B cell (primary cell): Measurements from ENCODE around the gene KLK15. TPM values are rescaled to one million over a fixed set of nuclear protein-coding genes. Genes with fewer than 3 reads are reported as not detected.

ENCODE experiments used
- ATAC-seq: fragments of 200-7000 bp; cut with Tn5 transposase; one replicate; pipeline ENCODE4 v1.10.0; 2021; ENCODE audit warnings: low read depth, mild to moderate bottlenecking, moderate number of reproducible peaks, moderate library complexity
- CTCF ChIA-PET: fragments of 350-600 bp; sonication (Branson Sonifier 250); formaldehyde crosslinking; loops from one replicate; lab custom pipeline; 2021; ENCODE audit warnings: antibody characterized with exemption, inconsistent platforms; lab: Charles Lee
- POLR2A ChIA-PET: fragments of 350-600 bp; sonication (Branson Sonifier 250); formaldehyde crosslinking; loops from one replicate; lab custom pipeline; 2021; ENCODE audit warnings: antibody characterized with exemption; lab: Charles Lee
- DNase-seq: peaks from one replicate; pipeline ENCODE4 v3.0.0; 2013
- H2AFZ ChIP-seq: 2 replicates; pipeline ENCODE4 v1.6.1; 2012; ENCODE audit warnings: mild to moderate bottlenecking, low read depth, low read length; ENCODE audit not compliant: insufficient read depth, poor library complexity, severe bottlenecking
- H3K27ac ChIP-seq, 2 donors: 1 replicate in 1 of 2; 2 replicates in 1 of 2; pipeline ENCODE4 v1.5.1; 2012 to 2013; ENCODE audit warnings: low read length in 2 of 2, mild to moderate bottlenecking in 2 of 2, moderate library complexity in 1 of 2
- H3K27me3 ChIP-seq, 4 experiments: fragments of 200-600 bp in 1 of 4; sonication (generic) in 1 of 4; replicated peaks in 1 of 4; 1 replicate in 2 of 4; 2 replicates in 2 of 4; pipeline versions ENCODE4 v1.6.1 to v1.7.0; 2013 to 2016; ENCODE audit warnings: low read length in 3 of 4, mild to moderate bottlenecking in 2 of 4, mixed read lengths in 1 of 4, moderate library complexity in 1 of 4; ENCODE audit not compliant: insufficient read depth in 4 of 4, control insufficient read depth in 3 of 4; ENCODE audit errors: control extremely low read depth in 1 of 4
- H3K36me3 ChIP-seq, 2 experiments: replicated peaks in 1 of 2; 1 replicate in 1 of 2; 2 replicates in 1 of 2; pipeline versions ENCODE4 v1.6.1 to v1.7.1; 2013; ENCODE audit warnings: low read length in 1 of 2; ENCODE audit not compliant: insufficient read depth in 2 of 2, control insufficient read depth in 1 of 2; ENCODE audit errors: control extremely low read depth in 1 of 2, extremely low read depth in 1 of 2
- H3K4me1 ChIP-seq, 2 donors: fragments of 200-600 bp in 1 of 2; sonication (generic) in 1 of 2; 1 replicate in 1 of 2; 2 replicates in 1 of 2; pipeline versions ENCODE4 v1.5.1 to v1.6.1; 2013 to 2017; ENCODE audit warnings: low read length in 2 of 2; ENCODE audit not compliant: control insufficient read depth in 2 of 2, insufficient read depth in 2 of 2
- H3K4me2 ChIP-seq: replicated peaks from 2 replicates; pipeline ENCODE3; 2012; ENCODE audit warnings: mild to moderate bottlenecking, low read depth, low read length; ENCODE audit not compliant: poor library complexity, severe bottlenecking
- H3K4me3 ChIP-seq, 5 experiments: fragments of 200-600 bp in 1 of 5; sonication (generic) in 1 of 5; 1 replicate in 3 of 5; 2 replicates in 2 of 5; pipeline versions ENCODE4 v1.5.1 to v1.7.0; 2011 to 2016; ENCODE audit warnings: low read length in 4 of 5, mild to moderate bottlenecking in 4 of 5, low read depth in 2 of 5, control low read depth in 1 of 5, moderate library complexity in 1 of 5; ENCODE audit not compliant: insufficient read depth in 1 of 5; ENCODE audit errors: control extremely low read depth in 1 of 5, extremely low read depth in 1 of 5
- H3K79me2 ChIP-seq: fragments of 200-600 bp; sonication (generic); one replicate; pipeline ENCODE4 v1.6.0; 2016; ENCODE audit warnings: low read length; ENCODE audit not compliant: control insufficient read depth, insufficient read depth
- H3K9ac ChIP-seq: fragments of 200-600 bp; sonication (generic); 2 replicates; pipeline ENCODE4 v1.6.1; 2017; ENCODE audit warnings: mild to moderate bottlenecking, low read length, moderate library complexity
- H3K9me3 ChIP-seq, 3 donors: one replicate each; pipeline versions ENCODE4 v1.6.1 to v1.7.1; 2013; ENCODE audit warnings: low read length in 2 of 3; ENCODE audit not compliant: control insufficient read depth in 2 of 3, insufficient read depth in 1 of 3; ENCODE audit errors: control extremely low read depth in 1 of 3
- H4K20me1 ChIP-seq: 2 replicates; pipeline ENCODE4 v1.6.0; 2012; ENCODE audit warnings: mild to moderate bottlenecking, low read length; ENCODE audit not compliant: insufficient read depth, control insufficient read depth, poor library complexity, severe bottlenecking
- H3K27ac Mint-ChIP-seq: one replicate; pipeline ENCODE4 v1.8.0; 2021; ENCODE audit warnings: mixed read lengths
- H3K27me3 Mint-ChIP-seq: one replicate; pipeline ENCODE4 v1.8.0; 2021; ENCODE audit warnings: mixed read lengths
- H3K4me1 Mint-ChIP-seq: one replicate; pipeline ENCODE4 v1.8.0; 2021; ENCODE audit warnings: mixed read lengths
- H3K4me3 Mint-ChIP-seq: one replicate; pipeline ENCODE4 v1.8.0; 2021; ENCODE audit warnings: mixed read lengths
- H3K9me3 Mint-ChIP-seq: one replicate; pipeline ENCODE4 v1.8.0; 2022; ENCODE audit warnings: mixed read lengths; ENCODE audit not compliant: insufficient read depth
- CTCF ChIP-seq: fragments of 200-600 bp; IDR thresholded peaks from one replicate; pipeline ENCODE4 v1.8.0; 2022; ENCODE audit warnings: antibody characterized with exemption, mild to moderate bottlenecking
- EZH2 ChIP-seq: IDR thresholded peaks from 2 replicates; pipeline ENCODE4 v1.6.1; 2012; ENCODE audit warnings: borderline replicate concordance, low read depth, mild to moderate bottlenecking, moderate library complexity, low read length; ENCODE audit not compliant: insufficient read depth, poor library complexity, severe bottlenecking
- WGBS: methylation state at CpG from one replicate; pipeline ENCODE4 v1.1.5; 2013; ENCODE audit warnings: missing lambda C conversion rate; ENCODE audit not compliant: insufficient coverage; 5-methylcytosine and 5-hydroxymethylcytosine counted together
- intact Hi-C: fragments of 100-400 bp; cut with micrococcal nuclease; formaldehyde crosslinking; loops from one replicate; pipeline ENCODE4 v1.10.0; 2022
- polyA plus RNA-seq: library from polyadenylated mRNA; depleted of rRNA; stranded (reverse); fragments of >200 nt; gene quantifications from 2 replicates; pipeline ENCODE4 v1.2.3, GENCODE V29; 2012
- total RNA-seq, 2 donors: library from RNA; stranded (reverse); fragments of 120-200 nt in 1 of 2; gene quantifications; 1 replicate in 1 of 2; 2 replicates in 1 of 2; pipeline versions ENCODE4 v1.2.3 to v1.2.4, GENCODE V29; 2013 to 2022

KLK15 gene
- total and polyA plus RNA-seq, 2 donors (not counting 1 experiment from before 2014, with no cell fraction given), result 0.07 TPM; not detected in 1

- peaks cover 22% of the 10 kb centered on the region for H3K27me3 Mint-ChIP-seq
- POLR2A ChIA-PET, result no interaction called here
- no CpG with 5 or more reads among the region's 2 CpGs for WGBS
Measured at GRCh38 chr19:50843205-50843604, 9.8 kb upstream of the KLK15 start.

GRCh38 chr19:50842130-50842529 lies 8.8 kb upstream of the KLK15 start:
- TF ChIP-seq EZH2 (no peak), CTCF (no peak)
- Histone ChIP-seq H3K9ac (no peak overlapping the region), H2AFZ (no peak overlapping the region), H4K20me1 (no peaks in the 10 kb centered on the region), H3K36me3 (no peaks in the 10 kb centered on the region), H3K27ac (no peak overlapping the region), H3K79me2 (no peaks in the 10 kb centered on the region), H3K4me1 (no peaks in the 10 kb centered on the region), H3K4me3 (no peak overlapping the region), H3K27me3 (peaks cover 0 to 11% (median 0%) of the 10 kb centered on the region in 4 experiments), H3K9me3 (peaks cover 0 to 29% (median 10%) of the 10 kb centered on the region in 3 donors), H3K4me2 (no peak overlapping the region)
- Mint-ChIP-seq H3K9me3 (peaks cover 10% of the 10 kb centered on the region), H3K27me3 (peaks cover 28% of the 10 kb centered on the region), H3K4me1 (peaks cover 9% of the 10 kb centered on the region), H3K4me3 (no peak overlapping the region), H3K27ac (no peak overlapping the region)
- intact Hi-C loops, result no loop called here
- 92% methylated on average over 2 of the region's 6 CpGs for WGBS
- DNase-seq (no peak), ATAC-seq (no peak)
- ChIA-PET CTCF (no interaction called here), POLR2A (no interaction called here)

More at GRCh38 chr19:50843205-50843604, 9.8 kb upstream of the KLK15 start:
- no peak overlapping the region for H2AFZ ChIP-seq
- no peak overlapping the region for H3K27ac ChIP-seq
- intact Hi-C loops, result no loop called here
- H4K20me1 ChIP-seq, result no peaks in the 10 kb centered on the region
- no peak for DNase-seq
- ATAC-seq, result no peak
- no peak overlapping the region for H3K4me2 ChIP-seq
- H3K36me3 ChIP-seq, result no peaks in the 10 kb centered on the region
- H3K79me2 ChIP-seq, result no peaks in the 10 kb centered on the region
- H3K27me3 ChIP-seq, result peaks cover 0 to 7% (median 0%) of the 10 kb centered on the region in 4 experiments
- H3K4me1 ChIP-seq, result no peaks in the 10 kb centered on the region
- Mint-ChIP-seq H3K4me1 (peaks cover 2% of the 10 kb centered on the region), H3K9me3 (peaks cover 10% of the 10 kb centered on the region), H3K4me3 (no peak overlapping the region), H3K27ac (no peak overlapping the region)
- no peak overlapping the region for H3K9ac ChIP-seq
- CTCF ChIA-PET, result interaction anchor here (0.9 kb wide), 1 partner anchor 79 kb away, joined by 4 read pairs; no protein-coding TSS in a partner anchor
- H3K4me3 ChIP-seq, result no peak overlapping the region
- peaks cover 0 to 27% (median 10%) of the 10 kb centered on the region in 3 donors for H3K9me3 ChIP-seq
- TF ChIP-seq CTCF, result no peak
- no peak for TF ChIP-seq EZH2
